ENCODE results near the gene ZBTB25.

GRCh38 chr14:64504897-64505794 is 1.5 kb upstream of the ZBTB25 start:
- peak; percentile 2; the same call in 1 of the 2 replicates for TF ChIP-seq POLR2A (IDR thresholded peaks at IDR 0.05; ENCODE audit: low read depth, low read length)
- no peak for TF ChIP-seq TAF1 (IDR thresholded peaks at IDR 0.05; ENCODE audit: low read depth, low read length)
